ENCODE measurements around the gene MYOT. TPM values are rescaled to one million over a fixed set of nuclear protein-coding genes. Genes with fewer than 3 reads are reported as not detected.

MYOT gene
- total RNA-seq, 6 donors from 2014 or later: not detected

Other genes with a start within 250 kb of the MYOT start
- 10 to 100 TPM in 1 of 6 donors, 1 to 10 TPM in 5; 2.7 to 17.8 (median 5.2) TPM for gene KLHL3, start 131.8 kb upstream of the MYOT start, total RNA-seq
- 10 to 100 TPM in 5 of 6 donors, 1 to 10 TPM in 1; 8.4 to 26.3 (median 14.6) TPM for gene HNRNPA0, start 113.5 kb upstream of the MYOT start, total RNA-seq
- not detected for gene PKD2L2, start 21.6 kb downstream of the MYOT start, total RNA-seq
- 10 to 100 TPM; 27.1 to 62.9 (median 40.7) TPM for gene FAM13B, start 165.2 kb downstream of the MYOT start, total RNA-seq
- gene WNT8A, start 216.2 kb downstream of the MYOT start, total RNA-seq: not detected